SKM-1 treated with dmso at 0.1 percent for 144 hours (cell line): ENCODE data around the gene CCL22.

Experiments used
- DNase-seq: peaks from one replicate; lab custom pipeline; 2025; ENCODE audit not compliant: unreplicated experiment; lab: John Stamatoyannopoulos, UW

The CCL22 gene

DNA sequence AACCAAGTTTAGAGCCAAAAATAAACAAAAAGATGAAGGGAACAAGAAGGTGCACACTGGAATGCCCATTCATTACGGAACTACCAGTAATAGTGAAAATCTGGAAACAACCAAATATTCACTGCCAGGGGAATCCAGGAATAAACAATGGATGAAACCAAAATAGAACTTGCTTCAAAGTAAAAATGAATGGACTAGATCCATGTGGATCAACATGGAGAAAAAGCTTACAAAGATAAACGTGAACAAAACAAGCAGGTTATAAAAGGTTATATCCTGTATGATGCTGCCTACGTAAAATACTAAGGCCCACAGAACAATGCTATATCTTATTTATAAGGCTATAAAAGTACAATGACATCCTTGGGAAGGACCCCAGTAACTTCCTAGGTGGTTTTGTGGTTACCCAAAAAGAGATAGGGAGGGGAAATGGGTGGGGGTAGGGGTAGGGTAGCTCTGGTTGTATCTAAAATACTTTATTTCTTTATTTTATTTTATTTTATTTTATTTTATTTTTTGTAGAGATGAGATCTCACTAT, 12.8 kb upstream of the CCL22 start:
- no peak for DNase-seq

DNA sequence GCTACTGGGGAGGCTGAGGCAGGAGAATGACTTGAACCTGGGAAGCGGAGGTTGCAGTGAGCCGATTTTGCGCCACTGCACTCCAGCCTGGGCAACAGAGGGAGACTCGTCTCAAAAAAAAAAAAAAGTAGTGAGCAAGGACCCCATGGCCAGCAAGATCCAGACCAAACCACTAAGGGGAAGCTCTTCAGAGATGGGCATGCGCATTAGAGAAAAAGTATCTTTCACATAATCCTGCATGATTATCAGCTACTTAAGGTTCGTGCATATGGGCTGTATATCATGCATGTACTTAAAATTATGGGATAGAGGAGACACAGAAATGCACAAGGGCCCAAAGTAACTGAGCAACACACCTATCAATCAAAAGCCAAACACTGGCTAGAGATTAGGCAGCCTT, 10.7 kb upstream of the CCL22 start:
- DNase-seq = no peak

DNA sequence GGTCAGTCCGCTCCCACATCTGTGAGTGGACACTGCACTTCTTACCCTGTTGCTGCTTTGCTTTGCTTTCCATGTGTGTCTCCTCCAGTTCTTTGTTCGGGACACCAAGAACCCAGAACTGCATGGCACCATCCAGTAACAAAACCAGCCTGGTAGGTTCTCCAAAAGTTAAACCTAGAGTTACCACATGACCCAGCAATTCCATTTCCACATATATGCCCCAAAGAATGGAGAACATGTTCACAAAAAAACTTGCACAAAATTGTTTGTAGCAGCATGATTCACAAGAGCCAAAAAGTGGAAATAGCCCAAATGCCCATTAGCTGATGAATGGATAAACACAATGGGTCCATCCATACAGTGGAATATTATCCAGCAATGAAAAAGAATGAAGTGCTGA, 10.3 kb upstream of the CCL22 start:
- DNase-seq = no peak

DNA sequence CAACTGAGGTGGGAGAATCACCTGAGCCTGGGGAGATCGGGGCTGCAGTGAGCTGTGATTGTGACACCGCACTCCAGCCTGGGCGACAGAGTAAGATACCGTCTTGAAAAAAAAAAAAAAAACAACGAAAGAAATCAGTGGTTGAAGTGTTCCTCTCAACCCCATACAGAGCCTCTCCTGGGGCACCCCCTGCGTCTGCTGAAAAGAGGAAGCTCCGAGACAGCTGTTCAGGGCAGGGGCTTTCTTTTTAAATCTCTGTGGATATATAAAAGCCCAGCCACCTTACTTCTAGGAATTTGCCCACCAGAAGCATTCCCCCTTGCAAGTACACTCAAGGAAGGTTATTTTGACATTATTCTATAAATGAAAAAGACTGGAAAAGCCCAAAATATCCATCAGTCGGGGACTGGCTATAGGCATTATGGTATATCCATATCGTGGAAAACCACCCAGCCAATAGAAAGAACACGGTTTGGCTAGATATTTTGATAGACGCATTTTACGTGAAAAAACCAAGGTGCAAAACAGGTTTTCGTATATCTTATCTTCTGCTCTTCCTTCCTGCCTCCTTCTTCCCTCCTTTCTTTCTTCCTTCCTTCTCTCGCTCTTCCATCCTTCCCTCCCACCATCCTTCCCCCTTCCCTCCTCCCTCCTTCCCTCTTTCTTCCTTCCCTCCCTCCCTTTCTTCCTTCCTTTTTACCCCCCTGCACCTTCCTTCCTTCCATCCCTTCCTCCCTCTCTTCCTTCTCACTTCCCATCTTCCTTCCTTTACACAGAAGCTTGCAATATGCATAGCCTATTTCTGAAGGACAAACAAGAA, 9.2 kb upstream of the CCL22 start:
- peak; percentile 71 for DNase-seq

DNA sequence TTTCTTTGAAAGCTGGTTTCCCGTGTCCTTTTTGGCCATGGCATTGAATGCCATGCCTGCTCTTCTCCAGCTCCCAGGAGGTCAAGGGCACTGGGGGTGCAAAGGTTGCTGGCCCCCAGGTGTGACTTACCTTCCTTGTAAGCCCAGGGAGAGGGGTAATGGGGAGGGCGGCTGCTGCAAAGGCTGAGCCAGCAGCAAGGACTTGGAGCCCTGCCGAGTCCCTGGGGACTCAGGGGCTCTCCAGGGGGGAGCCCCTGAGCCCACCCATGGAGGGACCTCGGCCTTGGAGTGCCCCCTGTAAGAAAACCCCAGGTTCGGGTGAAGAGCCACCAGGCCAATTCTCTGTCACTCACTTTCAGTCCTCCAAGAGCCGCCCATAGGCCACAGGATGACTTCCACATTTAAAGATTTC, 5.9 kb upstream of the CCL22 start:
- no peak for DNase-seq

DNA sequence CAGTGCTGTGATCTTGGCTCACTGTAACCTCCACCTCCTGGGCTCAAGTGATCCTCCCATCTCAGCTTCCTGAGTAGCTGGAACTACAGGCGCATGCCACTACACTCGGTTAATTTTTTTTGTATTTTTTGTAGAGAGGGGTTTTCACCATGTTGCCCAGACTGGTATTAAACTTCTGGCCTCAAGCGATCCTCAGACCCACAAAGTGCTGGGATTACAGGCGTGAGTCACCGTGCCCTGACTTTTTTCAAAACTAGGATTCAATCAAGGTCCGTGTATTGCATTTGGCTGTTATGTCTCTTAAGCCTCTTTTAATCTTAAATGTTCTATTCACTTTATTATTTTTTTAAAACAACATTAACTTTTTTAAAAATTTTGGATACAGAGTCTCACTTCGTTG, 4.3 kb upstream of the CCL22 start:
- no peak for DNase-seq

DNA sequence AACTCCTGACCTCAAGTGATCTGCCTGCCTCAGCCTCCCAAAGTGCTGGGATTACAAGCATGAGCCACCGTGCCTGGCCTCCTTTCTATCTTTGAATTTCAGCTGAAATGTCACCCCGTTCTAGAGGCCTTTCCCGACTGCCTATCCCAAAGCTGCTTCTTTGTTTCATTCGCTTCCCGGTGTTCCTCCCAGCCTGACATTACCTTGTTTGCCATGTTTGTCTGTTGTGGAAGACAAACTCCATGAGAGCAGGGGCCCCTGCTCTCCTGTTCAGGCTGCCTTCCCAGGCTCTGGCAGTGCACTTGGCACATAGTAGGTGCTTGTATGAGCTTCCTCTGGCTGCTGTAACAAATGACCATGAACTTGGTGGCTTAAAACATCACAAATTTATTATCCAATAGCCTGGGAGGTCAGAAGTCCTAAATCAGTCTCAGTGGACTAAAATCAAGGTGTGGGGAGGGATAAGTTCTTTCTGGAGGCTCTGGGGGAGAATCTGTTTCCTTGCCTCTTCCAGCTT, 2.6 kb upstream of the CCL22 start:
- DNase-seq = no peak

DNA sequence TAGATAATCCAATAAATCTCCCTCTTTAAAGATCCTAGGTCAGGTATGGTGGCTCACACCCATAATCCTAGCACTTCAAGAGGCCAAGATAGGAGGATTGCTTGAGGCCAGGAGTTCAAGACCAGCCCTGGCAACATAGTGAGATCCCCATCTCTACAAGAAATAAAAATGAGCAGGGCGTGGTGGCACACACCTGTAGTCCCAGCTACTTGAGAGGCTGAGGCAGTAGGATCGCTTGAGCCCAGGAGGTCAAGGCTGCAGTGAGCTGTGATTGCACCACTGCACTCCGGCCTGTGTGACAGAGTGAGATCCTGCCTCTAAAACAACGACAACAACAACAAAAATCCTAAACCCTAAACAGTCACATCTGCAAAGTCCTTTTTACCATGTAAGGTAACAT, 2.0 kb upstream of the CCL22 start:
- no peak for DNase-seq

DNA sequence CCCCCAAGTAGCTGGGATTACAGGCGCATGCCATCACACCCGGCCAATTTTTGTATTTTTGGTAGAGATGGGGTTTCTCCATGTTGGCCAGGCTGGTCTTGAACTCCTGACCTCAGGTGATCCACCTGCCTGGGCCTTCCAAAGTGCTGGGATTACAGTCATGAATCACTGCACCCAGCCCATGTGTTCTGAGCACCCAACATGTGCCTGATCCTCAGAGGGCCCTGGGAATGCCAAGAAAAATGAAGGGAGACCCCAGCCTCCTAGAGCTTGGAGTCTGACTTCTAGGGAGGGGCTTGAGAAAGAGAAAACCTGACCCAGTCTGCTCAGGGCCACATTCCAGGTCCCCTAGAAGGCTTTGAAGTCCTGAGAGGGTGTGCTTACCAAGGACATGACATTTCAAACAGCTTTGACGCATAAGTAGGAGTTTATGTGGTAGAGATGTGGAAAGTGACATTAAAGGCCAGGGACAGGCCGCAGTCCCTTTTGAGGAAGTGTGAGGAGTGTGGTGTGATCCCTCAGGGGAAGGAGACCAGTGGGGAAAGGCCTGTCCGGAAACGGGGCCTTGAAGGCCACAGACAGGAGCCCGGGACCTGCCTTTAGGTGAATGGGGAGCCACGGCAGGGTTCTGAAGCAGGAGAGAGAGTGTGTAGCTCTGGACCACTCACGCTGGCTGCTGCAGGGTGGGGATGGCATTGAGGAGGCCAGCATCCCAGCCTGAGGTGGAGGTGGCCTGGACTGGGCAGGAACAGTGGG, 1.1 kb upstream of the CCL22 start:
- DNase-seq = peak; percentile 91

DNA sequence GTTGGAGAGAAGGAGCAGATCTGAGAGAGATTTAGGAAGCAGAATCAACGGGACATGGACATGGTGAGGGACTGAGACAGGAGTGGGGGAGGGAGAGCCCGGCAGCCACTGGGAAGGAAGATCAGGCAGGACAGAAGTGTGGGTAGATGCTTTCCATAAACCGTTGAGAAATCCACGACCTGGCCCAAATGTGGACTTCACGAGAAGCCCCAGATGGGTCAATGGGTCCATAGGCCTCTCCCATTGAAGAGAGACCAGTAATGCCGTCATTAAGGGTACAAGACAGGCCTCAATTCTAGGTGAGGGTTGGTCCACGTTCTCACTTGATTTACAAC, 530 bp upstream of the CCL22 start:
- peak; percentile 53 for DNase-seq

DNA sequence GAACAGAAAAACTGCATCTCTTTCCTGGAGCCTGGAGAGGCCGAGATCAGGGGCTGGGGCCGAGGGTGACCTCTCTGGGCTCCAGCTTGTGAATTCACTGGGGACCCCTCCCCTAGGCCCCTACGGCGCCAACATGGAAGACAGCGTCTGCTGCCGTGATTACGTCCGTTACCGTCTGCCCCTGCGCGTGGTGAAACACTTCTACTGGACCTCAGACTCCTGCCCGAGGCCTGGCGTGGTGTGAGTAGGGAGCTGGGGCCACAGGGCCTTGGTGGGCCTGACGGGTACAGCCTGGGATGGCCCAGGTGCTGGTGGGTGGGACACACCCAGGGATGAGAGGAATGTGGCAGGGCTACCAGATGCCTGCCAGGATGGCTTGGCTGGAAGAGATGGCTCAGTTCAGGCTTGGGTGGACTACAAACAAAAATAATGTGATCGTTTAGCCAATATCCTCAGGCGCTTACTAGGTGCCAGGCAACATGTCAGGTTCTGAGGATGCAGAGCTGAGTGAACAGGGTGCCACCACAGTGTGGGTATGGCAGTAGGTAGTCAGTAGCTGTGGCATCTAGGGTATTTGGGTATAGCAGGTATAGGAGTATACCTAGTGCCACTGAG, 1.8 kb downstream of the CCL22 start:
- no peak for DNase-seq

DNA sequence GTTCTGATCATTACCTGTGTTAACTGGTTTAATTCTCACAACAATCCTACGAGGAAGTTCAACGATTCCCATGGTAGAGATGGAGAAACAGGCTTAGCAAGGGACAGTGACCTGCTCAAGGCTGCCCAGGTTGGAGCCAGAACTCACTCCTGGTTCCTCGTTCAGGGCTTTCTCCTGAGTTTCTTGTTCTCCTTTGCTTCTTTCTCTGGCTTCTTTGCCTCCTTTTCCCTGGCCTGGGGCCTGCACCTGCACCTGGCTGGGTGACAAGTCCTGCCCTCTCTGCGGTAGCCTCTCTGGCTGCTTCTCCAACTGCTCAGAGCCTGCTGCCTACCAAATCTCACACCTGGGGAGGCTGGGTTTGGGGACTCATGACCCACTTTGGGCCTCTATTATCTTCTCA, 2.8 kb downstream of the CCL22 start:
- DNase-seq = no peak

DNA sequence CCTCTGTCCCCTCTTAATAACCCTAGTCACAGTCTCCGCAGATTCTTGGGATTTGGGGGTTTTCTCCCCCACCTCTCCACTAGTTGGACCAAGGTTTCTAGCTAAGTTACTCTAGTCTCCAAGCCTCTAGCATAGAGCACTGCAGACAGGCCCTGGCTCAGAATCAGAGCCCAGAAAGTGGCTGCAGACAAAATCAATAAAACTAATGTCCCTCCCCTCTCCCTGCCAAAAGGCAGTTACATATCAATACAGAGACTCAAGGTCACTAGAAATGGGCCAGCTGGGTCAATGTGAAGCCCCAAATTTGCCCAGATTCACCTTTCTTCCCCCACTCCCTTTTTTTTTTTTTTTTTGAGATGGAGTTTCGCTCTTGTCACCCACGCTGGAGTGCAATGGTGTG, 5.6 kb downstream of the CCL22 start:
- no peak for DNase-seq

DNA sequence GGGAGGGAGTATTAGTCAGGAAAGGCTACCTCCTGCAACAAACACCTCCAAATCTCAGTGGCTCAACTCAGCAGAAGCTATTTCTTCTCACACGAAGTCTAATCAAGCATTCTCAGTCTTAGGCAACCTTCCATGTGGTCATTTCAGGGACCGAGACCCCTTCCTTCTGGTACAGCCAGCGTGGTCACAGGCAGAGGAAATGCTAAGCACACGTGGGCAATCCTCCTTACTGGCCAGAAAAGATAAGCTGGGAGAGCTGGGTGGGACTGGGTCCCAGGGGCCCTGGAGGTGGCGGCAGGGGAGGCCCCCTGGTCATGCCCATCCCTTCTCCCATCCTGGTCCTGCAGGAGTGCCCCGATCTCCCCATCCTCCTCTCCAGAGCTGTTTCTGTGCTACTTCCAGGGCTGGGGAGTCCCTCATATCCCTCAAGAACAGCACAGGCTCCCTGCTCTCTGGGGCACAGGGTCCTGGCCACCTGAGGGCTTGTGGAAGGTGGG, 8.0 kb downstream of the CCL22 start:
- DNase-seq = no peak

DNA sequence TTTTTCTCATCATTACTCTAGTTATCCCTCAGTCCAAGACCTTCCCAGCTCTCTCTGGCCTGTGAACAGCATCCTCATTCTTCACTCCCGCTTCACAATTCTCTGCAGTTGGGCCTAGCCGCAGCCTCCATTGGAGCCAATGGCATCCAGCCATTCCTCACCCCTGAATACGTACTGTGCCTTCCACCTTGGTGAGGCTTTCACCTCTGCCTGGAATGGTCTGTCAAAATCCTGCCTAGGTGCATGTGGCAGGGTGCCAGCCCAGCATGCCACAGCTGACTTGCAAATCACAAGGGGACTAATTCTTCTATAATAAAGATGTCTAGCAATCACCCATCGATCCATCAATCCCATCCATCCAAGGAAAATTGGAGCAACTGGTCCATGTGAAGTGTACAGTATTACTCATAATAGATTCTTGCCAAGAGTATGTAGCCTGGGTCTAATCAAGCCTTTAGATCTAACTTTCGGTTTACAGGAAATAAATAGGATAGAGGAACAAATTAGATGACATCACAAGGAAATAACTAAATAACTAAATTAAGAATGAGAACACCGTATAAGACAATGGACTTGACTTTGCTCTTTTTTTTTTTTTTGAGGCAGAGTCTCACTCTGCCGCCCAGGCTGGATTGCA, 8.7 kb downstream of the CCL22 start:
- no peak for DNase-seq

DNA sequence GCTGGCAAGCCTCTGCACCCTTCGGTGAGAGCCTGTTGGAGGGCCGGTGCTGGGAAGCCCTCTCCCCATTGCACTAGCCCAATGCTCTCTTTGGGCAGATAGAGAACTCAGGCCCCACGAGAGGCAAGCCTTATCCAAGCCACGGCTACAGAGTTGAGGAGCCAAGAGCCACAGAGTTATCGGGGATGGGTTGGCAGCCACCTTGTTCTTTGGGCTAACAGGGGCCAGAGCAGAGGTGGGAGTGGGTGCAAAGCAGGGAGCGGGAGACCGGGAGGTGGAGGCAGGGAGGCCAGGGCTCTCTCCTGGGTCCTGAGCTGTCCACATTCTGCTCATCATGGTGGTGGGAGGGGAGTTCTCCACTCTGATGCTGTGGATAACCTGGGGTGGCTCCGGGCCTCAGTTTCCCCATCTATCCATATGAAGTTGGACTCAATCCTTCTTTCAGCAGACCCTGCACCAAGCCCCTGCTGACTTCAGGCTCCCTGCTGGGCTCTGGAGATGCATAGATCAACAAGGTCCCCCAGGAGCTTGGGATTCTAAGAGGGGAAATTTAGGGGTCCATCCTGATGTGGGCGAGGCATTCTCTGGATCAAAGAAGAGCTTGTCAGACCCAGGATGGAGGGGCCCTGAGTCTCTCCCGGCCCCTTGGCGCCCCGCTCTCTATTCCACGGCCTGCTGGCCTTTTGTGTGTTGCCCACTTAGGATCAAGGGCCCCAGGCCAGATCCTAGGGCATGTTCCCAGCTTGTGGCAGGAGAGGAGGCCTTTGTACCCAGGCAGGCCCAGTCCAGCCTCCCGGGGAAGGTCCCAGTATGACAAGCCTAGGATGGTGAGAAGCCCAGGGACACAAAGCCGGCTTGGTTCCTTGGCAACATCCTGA, 13.2 kb downstream of the CCL22 start:
- DNase-seq = no peak

DNA sequence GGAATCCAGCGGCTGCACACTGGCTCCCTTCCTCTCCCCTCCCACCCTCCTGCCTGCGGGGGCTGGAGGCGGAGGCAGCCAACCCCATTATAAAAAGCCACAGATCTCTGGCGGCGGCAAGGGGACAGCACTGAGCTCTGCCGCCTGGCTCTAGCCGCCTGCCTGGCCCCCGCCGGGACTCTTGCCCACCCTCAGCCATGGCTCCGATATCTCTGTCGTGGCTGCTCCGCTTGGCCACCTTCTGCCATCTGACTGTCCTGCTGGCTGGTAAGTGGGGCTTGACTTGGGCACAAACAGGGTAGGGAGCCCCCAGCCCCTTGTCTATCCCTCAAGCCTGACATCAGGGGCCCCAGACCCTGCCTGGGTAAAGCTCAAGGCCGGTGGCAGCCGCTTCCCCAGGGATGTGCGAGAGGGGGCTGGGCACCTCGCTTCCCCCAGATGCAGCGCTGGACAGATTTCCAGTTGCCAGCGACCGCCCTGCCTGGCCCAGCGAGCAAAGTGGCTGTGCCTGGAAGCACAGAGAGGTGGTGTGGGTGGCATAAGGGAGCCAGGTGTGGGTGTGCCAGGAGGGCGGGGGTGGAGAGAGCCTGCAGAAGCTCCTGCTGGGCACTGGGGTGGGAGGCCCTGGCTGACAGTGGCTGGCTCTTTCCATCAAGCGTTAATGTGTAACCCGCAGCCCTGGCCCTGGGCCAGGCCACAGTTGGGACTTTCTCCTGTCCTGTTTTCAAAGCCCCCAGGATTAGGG, 14.0 kb downstream of the CCL22 start, which contains the start of gene CX3CL1:
Gene CX3CL1 (plus strand): TSS at position 119 of the 745 bp plus-strand sequence. CDS start 79 bp downstream, at position 198.
- DNase-seq = no peak

DNA sequence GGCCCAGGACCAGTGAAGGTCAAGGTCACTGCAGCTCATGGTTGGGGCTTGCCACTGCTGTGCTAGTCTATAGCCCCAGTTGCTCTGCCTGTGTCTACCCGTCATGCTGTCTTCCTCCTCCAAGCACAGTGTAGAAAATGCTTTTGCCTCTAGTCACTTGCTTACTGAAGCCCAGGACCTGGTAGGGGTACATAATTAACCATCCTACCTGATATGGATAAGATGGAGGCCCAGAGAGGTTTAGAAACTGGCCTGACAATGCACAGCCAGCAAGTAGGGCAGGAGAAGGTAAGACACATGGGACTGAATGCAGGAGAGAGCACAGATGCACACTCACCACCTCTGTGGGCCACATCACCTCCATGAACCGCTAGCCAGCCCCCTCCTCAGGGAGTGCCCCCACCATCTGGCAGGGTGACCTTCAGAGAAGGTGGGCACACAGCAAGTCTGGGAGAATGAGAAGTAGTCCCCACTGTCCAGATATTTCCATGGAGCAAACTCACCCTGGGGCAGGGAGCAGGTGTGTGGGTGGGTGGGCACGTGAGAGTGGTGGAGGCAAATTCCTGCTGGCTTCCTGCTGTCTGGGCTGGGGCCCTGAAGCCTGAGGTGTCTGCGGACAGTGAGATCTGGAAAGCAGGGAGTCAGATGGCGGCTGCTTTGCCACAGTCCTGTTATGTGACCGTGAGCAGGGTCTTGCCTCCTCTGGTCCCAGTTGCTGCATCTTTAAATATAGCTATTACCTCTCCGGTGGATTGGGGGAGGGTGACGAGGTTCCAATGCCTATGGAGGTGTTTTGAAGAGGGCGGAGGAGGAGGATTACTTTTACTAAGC, 14.7 kb downstream of the CCL22 start:
- DNase-seq = no peak
